HEK293T (cell line): Measurements from ENCODE around the gene TTLL12.

Source experiments
- ARNT ChIP-seq: fragments of 450-650 bp; IDR thresholded peaks from 2 replicates; pipeline ENCODE4 v1.6.1; 2017; ENCODE audit warnings: mild to moderate bottlenecking
- ELF4 ChIP-seq: fragments of 450-650 bp; IDR thresholded peaks from 2 replicates; pipeline ENCODE4 v1.6.1; 2017; ENCODE audit warnings: antibody characterized with exemption
- FOXA1 ChIP-seq: fragments of 450-650 bp; IDR thresholded peaks from 2 replicates; pipeline ENCODE4 v1.6.1; 2016; ENCODE audit warnings: mild to moderate bottlenecking
- FOXK2 ChIP-seq: fragments of 450-650 bp; IDR thresholded peaks from 2 replicates; pipeline ENCODE4 v1.6.1; 2016; ENCODE audit warnings: mild to moderate bottlenecking
- FOXM1 ChIP-seq: fragments of 450-650 bp; IDR thresholded peaks from 2 replicates; pipeline ENCODE4 v1.6.1; 2017; ENCODE audit warnings: mild to moderate bottlenecking, borderline replicate concordance
- NFRKB ChIP-seq: fragments of 450-650 bp; IDR thresholded peaks from 2 replicates; pipeline ENCODE4 v1.6.1; 2016; ENCODE audit warnings: mild to moderate bottlenecking, moderate library complexity
- SP1 ChIP-seq: fragments of 450-650 bp; IDR thresholded peaks from 2 replicates; pipeline ENCODE4 v1.6.1; 2017

DNA sequence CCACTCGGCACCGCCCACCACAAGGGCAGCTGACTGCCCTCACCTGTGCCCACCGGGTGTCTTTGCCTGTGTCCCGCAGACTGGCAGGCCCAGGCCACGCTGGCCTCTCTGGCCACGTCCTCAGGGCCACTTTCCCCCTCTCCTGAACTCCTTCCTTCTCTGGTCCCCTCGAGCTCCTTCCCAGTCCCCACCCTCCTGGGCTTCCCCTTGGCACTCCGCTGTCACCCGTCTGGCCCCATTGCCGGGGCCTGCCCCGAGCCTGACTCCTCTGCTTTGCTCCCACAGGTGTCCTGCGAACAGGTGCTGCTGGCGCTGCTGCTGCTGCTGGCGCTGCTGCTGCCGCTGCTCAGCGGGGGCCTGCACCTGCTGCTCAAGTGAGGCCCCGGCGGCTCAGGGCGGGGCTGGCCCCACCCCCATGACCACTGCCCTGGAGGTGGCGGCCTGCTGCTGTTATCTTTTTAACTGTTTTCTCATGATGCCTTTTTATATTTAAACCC is 58.0 kb downstream of the TTLL12 start:
- TF ChIP-seq FOXM1 (no peak), ARNT (no peak), SP1 (no peak), FOXK2 (no peak), ELF4 (no peak), FOXA1 (no peak), NFRKB (no peak)
